ENCODE data around the gene ITGA11.

Gene ITGA11

DNA sequence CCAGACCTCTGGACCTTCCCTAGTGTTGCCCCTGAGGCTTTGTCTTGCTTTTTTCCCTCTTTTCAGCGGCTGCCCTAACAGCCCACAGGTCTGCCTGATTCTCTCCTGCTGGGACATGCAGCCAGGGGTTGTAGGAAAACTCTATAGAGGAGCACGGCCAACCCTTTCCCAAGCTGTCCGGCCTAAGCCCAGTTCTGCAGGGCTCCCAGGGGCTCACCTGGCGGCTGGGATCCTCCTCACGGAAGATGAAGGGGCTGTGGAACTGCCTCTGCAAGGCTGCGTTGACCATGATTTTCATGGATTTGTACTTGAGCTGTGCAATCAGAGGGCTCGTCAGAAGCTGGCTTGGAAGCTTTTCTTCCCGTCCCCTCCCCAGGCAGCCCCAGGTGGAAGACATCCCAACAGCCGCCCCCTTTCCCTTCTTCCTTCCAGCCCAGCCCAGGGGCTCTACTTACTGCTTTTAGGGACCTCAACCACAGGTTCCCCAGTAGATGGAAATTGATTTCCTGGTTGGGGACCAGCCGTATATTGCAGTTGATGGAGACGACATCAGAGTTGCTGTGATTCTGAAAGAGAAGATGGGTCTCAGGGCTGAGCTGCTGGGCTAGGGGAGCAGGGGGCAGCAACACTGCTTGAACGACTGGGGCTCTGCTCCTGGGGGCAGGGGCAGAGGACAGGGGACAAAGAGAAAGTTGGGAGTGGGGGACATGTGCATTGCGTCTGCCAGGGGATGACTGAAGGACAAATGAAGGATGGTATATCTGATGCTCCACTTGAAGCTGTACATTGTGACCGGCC lies 124.6 kb downstream of the ITGA11 start:
- DNase-seq, result no peak

DNA sequence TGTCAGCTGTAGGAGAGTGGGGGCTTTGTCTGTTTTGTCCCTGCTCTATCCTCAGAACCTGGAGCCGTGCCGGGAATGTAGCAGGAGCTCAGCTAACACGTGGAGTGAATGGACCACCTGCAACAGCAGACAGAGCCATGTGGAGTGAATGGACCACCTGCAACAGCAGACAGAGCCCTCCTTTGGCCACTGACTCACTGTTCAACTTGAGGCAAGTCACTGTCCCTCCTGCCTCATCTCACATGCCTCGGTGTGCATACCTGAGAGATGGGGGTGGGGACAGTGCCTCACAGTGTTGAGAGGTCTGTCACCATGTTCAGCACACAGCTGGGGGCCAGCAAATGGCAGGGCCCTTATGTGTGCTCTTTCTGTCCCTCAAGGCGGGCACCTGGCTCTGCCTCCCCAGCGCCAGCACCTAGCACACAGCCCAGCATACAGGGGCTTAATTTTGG lies 126.5 kb downstream of the ITGA11 start:
- DNase-seq, result no peak

DNA sequence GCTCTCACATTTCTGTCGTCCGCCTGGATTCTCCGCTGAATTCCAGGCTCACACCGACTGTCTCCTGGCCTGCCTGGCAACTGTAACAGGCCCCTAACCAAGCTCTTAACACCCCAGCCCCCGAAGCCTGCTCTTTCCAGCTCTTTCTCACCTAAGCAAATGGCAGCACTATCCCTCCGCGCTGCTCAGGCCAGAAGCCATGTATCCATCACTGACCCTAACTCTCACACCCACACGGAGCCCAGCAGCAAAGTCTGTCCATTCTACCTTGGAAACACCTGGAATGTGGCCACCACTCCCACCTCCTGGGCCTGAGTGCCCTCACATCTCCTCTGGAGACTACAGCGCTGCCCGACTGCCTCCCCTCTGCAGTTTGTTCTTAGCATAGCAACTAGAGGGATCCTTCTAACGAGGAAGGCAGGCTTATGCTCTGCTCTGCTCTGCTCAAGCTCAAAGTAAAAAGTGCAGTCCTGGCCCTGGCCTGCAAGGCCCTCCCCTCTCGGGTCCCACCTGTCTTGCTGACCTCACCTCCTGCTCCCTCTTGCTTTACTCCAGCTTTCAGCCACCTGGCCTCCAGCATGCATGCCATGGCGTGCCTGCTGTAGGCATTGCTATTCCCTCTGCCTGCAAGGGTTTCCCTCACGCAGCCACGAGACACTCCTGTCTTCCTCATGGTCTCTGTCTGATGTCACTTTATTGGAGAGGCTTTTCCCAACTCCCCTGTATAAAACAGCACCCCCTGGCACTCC lies 127.2 kb downstream of the ITGA11 start:
- DNase-seq, result no peak

DNA sequence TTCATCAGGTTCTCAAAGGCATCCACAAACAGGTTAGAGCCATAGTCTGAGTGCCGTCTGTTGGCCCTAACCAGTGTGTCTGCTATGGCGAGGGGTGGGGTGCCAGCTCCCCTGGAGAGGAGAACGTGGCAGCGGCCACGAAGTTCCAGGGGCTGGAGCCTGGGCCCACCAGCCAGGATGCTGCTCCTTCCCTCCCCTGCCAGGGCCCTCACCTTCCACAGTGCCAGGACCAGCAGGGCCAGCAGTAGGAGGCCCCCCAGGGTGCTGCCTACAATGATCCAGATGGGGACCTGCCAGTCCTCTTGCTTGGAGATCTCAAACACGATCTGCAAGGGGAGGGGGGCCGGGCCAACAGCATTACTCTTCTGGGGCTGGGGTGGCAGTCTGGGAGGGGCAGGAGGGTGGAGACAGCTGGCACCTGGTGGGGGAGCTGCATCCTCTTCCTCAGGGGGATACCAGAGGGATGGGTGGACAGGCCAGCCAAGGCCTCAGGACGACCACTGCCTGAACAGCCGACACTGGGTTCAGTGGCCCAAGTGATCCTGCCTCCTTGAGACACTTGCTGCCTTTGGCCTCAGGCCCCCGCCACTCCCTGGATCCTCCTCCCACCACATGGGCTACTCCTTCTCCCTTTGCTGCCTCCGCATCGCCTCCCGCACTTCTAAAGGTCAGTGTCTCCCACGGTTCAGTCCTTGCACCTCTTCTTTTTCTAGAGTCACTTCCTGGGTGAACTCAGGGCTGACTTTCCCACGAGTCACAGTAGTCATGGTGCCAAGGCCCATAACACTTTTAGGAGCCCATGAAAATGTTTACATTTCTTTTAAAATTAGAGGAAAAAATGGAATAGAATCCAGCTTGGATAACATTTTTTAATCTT lies 128.2 kb downstream of the ITGA11 start:
- no peak for DNase-seq

DNA sequence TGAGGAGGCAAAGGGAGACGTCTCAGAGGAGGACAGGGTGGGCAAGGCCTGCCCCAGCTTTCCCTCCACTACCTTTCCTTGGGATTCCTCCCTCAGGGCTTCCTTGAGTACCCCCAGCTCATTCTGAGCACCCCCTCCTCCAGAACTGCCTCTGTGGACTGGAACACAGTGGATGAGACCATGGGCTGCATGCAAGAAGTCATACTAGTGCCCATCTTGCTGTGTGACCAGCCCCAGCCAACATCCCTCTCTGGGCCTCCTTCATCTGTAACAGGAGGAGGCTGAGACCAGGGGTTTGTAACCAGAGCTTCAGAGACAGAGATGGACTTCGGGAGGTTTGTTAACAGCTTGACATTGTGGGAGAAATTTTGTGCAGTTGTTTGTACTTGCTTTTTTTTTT lies 128.8 kb downstream of the ITGA11 start:
- DNase-seq, result no peak

DNA sequence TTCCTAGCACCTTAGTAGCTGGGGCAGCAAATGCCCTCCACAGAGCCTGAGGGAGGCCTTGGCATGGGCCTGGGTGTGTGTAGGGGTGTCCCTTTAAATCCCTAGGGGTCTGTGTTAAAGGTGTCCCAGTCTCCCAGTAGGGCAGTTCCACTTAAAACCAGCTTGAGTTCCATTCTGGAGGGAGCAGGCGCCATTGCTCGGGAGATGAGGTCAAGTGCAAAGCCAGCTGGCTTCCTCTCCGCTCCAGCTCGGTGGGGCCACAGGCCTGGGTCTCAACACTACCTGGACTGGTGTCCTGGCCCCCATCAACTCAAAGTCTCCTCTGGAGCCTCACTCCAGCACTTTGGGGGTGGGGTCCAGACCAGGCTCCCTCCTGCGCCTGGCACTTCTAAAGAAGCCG lies 129.2 kb downstream of the ITGA11 start:
- DNase-seq, result no peak

DNA sequence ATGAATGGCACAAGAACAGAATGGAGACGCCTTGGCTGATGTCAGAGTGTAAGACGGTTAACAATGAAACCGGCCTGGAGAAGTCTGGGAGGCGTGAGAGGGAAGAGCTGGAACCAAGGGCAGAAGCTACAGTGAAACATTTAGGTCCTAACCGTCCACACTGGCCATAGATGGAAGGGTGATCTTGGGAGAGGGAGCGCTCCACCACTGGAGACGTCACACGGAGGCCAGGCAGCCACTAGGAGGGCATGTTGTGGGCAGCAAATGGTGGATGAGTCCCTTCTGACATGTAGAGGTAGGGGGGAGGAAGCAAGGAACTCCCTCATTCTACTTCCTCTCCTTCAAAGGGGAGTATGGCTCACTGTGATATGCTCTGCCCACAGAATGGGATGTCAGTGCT lies 130.7 kb downstream of the ITGA11 start:
- DNase-seq, result no peak

DNA sequence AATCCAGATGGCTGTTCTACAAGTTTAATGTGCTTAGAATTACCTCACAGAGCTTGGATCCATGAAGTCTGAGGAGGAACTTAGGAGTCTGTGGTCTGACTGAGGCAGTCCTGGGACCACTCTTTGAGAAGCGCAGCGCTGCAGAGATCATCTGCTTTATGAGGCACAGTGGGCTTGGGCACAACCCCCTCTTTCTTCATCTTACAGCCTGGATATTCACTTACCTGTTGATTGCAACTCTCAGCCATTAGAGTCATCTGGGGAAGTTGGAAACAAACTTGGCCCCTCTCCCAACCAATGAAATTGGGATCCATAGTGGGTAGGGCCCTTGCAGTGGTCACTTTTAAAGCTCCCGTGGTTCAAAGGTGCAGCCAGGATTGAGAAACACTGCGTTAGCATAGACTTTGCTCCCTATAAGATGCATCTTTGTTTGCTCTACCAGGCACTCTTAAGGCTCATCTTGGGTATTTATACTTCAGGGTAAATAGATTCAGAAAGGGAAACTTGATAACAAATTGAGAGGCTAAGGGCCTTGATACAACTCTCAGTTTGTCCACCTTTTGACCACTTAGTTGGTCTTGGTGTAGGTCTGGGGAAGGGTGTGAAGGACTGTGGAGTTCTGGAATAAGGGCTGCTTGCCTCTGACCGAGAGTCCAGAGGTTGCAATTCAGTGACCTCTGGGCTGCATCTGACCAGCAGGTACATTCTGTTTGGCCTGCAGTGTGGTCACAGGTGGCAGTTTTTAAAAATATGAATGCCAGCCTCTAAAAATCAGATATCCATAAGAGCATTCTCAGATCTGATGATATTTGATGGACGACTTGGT lies 131.6 kb downstream of the ITGA11 start:
- no peak for DNase-seq

DNA sequence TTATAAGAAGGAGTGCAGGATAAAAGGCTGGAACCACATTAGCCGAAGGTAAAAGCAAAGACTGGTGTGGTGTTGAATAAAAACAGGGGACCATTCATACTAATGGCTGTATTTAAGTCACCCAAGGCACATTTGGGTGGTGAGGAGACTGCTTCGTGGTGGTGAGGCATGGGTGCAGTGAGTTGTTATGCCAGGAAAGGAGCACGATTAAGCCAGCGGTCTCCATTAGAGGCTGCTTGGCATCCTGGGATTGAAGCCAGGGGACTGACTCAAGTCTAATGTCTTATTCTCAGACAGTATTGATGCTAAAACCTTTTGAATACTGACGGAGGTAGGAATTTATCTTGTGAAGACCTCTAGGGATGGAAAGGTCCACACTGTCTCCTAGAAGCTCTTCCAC lies 132.5 kb downstream of the ITGA11 start:
- DNase-seq, result no peak

DNA sequence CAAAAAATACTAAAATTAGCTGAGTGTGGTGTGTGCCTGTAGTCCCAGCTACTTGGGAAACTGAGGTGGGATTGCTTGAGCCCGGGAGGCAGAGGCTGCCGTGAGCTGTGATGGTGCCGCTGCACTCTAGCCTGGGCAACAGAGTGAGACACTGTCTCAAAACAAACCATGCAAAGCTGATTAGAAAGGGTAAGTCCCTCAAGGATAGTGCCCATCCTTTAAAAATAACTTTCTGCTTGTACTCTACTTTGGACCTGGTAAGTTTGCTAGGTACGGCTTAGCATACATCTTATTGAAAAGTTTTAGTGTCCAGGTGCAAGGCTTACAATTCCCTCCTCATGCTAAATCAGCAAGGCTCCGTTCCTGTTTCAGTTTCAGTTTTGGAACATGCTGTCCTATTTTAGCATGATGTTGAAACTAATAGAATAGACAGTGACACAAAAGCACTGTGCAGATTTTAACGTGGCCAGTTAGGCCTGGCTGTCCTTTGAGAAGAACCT lies 133.0 kb downstream of the ITGA11 start:
- no peak for DNase-seq

DNA sequence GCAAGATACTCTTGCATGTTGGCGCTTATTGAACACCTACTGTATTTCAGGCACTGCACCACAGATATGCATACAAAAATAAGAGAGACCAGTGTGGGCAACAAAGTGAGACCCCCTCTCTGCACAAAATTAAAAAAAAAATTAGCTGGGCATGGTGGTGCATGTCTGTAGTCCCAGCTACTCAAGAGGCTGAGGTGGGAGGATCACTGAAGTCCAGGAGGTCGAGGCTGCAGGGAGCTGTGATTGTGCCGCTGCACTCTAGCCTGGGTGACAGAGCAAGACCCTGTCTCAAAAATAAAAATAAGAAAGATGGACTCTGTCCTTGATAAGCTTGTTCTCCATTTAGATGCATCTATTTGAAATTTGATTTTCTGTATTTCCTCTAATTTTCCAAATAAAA lies 133.6 kb downstream of the ITGA11 start:
- no peak for DNase-seq

DNA sequence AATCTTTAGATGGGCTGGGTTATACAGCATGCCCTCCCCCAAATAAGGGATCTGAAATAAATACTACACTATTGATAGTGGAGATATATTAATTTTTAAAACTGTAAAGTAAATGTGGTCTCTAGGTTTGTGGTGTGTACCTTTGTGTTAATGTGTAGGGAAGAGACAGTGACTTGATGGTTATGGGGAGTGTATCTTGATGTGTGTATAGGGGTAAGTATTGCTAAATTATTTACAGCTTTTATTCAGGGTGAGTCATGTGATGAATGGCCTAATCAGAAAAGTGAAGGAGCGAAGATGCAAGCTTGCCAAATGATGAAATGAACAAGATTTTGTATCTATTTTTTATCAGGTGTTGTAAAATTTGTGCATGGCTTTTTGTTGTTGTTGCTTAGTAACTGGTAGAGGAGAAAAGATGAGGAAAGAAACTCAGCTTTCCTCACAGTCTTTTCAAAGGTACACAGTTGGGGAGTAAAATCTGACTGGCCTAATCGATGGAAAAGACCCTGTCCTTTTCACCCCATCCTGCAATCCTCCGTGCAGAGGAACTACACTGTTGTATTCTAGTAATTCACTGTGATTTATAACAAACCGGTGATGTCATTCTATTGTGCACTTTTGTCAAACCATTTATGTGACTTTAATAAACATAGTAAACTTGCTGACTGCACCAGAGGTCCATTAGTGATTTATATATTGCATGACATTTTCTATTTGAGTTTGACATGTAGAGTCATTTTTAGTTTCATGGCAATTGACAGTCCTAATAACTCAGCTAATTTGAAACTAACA lies 136.8 kb downstream of the ITGA11 start:
- no peak for DNase-seq

DNA sequence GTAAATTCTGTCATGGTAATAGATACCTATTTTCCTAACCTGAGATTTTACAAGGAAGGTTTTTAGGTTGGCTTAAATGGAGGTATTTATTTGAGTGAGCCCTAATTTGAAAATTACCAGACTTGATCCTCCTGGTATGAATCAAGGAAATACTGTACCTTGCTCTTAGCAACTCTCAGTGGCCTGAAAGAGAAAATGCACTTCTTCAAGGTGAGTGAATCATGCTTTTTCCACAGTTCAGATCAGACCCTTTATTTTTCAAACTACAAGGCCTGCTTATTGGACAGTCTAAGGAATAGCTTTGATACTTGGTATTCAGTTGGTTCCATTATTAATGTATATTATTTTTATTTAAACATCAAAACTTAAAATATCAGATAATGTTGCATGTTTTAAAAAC lies 139.0 kb downstream of the ITGA11 start:
- DNase-seq, result no peak

DNA sequence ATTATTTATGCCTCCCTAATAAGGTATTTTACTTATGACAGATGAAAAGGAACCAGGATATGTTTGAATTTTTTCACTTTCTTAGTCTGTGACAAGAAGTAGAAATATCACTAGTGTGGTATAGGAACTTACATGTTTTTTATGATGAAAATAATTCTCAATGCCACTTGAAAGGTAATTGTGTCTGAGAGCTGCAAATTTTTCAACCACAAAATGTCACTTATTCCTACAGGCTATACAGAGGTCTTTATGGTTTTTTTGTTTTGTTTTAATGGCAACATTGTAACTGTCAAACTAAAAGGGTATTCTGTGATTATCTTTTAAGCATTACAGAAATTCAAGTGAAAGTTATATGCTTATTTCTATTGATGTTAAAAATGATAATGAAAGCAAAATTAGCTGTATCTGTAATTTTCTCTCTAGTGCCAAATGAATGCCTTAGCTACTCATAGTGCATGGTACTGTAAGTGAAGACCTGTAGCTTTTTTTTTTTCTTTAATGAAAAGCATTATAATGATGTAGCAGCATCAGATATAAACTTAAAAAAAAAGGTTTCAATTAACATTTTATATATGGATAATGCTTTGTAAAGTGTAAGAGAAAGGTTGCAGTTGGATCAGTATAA lies 139.7 kb downstream of the ITGA11 start:
- DNase-seq, result no peak

DNA sequence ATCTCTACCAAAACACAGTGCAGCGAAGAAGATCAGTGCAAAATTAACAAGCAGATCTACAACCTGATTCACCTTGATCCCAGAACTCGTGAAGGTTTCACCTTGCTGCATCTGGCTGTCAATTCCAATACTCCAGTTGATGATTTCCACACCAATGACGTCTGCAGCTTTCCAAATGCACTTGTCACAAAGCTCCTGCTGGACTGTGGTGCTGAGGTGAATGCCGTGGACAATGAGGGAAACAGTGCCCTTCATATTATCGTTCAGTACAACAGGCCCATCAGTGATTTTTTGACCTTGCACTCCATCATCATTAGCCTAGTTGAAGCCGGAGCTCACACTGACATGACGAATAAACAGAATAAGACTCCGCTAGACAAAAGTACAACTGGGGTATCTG lies 141.2 kb downstream of the ITGA11 start:
- no peak for DNase-seq

DNA sequence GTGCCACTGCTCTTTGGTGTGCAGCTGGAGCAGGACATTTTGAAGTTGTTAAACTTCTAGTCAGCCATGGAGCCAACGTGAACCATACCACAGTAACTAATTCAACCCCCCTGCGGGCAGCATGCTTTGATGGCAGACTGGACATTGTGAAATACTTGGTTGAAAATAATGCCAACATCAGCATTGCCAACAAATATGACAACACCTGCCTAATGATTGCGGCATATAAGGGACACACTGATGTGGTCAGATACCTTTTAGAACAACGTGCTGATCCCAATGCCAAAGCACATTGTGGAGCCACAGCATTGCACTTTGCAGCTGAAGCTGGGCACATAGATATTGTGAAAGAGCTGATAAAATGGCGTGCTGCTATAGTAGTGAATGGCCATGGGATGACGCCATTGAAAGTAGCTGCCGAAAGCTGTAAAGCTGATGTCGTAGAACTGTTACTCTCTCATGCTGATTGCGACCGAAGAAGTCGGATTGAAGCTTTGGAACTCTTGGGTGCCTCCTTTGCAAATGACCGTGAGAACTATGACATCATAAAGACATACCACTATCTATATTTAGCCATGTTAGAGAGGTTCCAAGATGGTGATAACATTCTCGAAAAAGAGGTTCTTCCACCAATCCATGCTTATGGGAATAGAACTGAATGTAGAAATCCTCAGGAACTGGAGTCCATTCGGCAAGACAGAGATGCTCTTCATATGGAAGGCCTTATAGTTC lies 142.2 kb downstream of the ITGA11 start:
- DNase-seq, result no peak

DNA sequence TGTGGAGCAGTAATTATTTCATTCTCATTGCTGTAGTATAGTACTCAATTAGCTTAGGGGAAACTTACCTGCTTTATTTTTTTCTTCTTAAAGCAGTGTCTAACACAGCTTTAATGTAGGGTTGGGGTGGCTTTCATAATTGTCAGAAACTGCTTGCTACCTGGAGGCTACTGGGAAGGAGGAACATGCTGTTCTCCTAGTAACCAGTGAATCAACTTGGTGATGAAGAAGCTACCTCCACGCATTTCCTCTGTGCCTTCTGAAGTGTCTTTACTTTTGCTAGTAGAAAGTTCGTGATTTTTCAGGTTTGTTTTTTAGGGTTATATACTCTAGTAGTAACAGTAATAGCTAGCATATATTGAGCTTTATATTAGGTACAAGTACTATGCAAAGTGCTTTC lies 142.9 kb downstream of the ITGA11 start:
- DNase-seq, result no peak

DNA sequence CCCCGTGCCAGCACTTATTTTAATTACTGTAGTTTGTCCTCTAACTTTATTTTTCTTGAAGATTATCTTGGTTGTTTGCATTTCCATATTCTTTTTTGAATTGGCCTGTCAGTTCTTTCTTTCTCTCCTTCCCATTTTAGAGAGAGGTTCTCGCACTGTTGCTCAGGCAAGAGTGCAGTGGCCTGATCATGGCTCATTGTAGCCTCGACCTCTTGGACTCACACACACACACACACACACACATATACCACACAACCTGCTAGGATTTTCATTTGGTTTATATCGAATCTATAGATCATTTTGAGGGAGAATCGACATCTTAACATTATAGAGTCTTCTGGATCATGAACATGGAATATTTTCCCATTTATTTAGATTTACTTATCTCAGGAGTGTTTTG lies 145.7 kb downstream of the ITGA11 start:
- DNase-seq, result no peak

DNA sequence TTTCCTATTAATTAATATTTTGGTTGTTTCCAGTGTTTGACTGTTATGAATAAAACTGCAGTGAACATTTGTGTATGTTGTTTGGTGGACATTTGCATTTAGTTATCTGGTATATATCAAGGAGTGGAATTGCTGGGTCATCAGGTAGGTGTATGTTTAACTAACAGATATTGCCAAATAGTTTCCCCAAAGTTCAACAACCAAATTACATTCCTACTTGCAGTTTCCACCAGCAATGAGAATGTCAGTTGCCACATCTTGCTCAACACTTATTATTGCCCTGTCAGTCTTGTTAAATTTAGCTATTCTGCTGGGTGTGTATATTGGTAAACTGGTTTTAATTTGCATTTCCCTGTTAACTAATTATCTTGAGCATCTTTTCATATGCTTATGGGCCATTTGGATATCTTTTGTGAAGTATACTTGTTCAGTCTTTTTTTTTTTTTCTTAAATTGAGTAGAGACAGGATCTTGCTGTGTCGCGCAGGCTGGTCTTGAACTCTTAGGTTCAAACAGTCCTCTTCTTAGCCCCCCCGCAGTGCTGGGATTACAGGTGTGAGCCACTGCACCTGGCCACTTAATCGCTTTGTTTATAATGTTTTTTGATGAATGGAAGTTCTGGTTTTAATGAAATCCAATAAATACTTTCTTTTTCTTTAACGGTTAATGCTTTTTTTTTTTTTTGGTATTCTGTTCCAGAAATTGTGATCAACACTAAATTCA lies 146.5 kb downstream of the ITGA11 start:
- peak; percentile 27 for DNase-seq
